Inferior parietal cortex (tissue), 1 donor: Measurements from ENCODE around the gene CTXND1.

ENCODE experiments used
- DNase-seq: peaks from one replicate; pipeline ENCODE4 v3.0.0-alpha.2; 2016; ENCODE audit errors: extremely low spot score

Gene CTXND1

DNA sequence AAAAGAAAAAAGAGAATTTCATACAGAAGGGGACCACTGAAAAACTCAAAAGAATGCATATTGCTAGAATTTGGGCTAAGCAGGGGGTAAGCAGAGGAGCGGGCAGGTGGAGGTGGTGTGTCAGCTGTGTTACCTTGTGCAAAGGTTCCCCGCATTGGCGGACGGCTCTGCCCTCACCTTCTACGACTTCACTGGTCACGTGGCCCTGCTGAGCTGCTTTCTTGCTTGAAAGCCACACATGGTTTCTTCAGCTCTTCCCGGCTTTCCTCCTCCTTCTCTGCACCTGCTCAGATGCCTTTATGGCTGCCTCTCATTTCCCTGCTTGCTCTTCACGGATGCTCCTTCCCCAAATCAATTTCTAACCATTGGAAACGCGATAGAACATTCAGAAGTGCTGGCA is 68.7 kb downstream of the CTXND1 start:
- DNase-seq: no peak

DNA sequence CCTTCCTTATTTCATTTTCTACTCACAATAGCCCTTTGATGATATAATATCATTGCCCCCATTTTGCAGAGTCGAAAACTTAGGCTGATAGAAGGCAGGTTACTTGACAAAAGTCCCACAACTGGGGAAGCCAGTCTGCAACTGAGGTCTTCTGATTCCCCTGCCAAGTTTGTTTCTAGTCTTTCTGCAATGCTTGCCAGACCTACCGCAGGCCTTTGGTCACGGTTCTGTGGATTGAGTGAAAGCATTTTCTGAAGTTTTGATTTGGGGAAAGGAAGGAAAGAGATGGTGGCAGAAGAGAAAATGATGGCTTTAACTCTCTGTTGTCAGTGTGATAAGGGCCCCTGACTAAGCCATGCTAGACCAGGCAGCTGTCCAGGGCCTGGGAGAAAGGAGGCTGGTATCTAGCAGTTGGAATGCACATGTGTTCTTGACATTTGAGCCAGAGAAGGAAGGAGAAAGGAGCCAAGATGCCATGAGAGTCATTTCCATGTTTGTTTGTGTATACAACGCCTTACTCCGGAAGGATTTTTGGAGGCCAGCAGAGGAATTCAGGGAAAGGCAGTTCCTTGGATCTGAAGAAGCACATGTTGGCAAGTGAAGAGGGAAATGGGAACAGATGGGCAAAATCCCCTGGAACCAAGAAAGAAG is 69.3 kb downstream of the CTXND1 start:
- no peak for DNase-seq

GRCh38 chr15:80180986-80181385 is 71.0 kb downstream of the CTXND1 start:
- no peak for DNase-seq

GRCh38 chr15:80180468-80180867 is 71.5 kb downstream of the CTXND1 start:
- DNase-seq: no peak

DNA sequence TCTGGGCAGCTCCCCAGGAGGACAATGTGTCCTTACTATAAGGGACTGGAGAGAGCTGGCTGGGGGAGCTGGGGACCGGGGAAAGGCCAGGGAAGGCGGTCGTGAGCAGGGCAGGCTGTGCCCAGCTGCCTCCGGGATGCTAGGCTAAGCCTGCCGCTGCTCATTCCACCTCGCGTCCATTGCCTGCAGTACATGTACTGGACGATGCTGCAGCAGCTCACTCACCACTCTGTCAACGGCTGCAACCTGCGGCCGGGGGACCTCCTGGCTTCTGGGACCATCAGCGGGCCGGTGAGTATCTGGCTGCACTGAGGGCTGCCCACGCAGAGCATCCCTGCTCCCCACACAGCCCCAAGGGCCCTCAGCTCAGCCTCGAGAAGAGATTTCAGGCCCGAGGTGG is 72.1 kb downstream of the CTXND1 start:
- no peak for DNase-seq

DNA sequence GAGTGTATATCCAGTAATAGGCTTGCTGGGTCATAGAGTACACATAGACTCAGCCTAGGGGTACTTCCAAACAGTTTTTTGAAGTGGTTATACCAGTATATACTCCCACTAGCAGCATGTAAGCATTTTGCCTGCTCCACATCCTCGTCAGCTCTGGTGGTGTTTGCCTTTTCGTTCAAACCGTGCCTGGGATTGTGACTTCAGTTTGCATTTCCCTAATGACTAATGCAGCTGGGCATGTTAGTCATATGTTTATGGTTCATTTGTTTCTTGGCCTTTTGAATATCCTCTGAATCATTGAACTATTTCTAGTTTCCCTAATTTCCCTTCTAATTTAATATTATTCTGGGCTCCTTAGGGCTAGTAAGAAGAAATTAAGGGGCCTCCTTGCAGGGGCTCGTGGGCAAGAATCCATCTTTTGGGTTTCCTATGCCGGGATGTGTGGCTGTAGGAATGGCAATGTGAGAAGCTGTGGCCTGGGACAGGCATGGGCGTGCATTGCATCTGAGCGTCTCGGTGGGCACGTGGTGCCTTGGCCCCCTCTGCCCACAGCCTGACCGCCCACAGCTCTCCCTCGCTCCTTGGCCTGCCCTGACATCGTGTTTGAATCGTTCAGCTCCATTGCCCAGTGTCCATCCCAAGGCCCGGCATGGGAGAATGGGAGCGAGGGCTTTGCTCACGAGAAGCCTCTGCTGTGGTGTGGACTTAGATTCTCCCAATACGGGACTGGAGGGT is 72.8 kb downstream of the CTXND1 start:
- DNase-seq: no peak

DNA sequence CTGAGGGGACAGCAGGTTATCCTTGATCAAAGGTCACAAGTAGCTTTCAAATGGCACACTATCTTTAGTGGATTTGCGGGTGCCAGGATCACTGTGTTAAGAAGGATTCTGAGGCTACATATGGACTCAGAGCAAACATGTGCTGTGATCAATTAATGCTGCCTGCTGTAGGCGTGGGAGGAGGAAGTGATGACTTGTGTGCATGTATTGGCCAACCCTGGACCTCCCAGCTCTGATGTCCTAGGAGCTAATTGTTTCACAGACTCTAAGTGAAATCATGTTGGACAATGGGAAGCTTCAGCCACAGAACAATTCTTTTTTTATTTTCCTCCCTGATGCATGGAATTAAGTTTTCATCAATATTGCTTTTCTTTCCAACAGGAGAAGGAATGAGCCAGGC is 74.9 kb downstream of the CTXND1 start:
- DNase-seq: no peak

GRCh38 chr15:80176443-80176842 is 75.6 kb downstream of the CTXND1 start:
- no peak for DNase-seq

GRCh38 chr15:80175436-80175835 is 76.6 kb downstream of the CTXND1 start:
- no peak for DNase-seq

GRCh38 chr15:80174017-80174746 is 77.8 kb downstream of the CTXND1 start:
- DNase-seq: no peak

- DNase-seq: peak; percentile 28
These were observed 78.8 kb downstream of the CTXND1 start for GRCh38 chr15:80173022-80173759.

DNA sequence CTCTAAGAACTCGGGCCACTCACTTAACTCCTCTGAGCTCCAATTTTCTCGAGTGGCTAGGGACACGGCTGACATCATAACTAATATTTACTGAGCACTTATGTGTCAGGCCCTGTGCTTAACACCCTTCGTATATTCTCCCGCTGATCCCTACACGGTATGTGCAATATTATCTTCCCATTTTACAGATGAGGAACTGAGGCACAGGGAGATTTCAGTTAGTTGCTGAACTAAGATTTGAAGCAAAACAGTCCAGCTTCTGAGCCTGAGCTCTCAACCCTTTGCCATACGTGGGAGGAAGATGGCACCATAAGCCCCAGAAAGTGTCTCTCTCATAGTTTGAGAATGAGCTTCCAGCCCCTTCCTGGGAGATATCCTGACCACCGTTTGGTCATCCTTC is 79.6 kb downstream of the CTXND1 start:
- no peak for DNase-seq

- DNase-seq: no peak
These were observed 80.2 kb downstream of the CTXND1 start for GRCh38 chr15:80171787-80172186.

- DNase-seq: no peak
These were observed 81.4 kb downstream of the CTXND1 start for GRCh38 chr15:80170596-80170995.

- no peak for DNase-seq
These were observed 82.2 kb downstream of the CTXND1 start for GRCh38 chr15:80169768-80170357.

- DNase-seq: no peak
These were observed 83.6 kb downstream of the CTXND1 start for GRCh38 chr15:80168421-80168820.

DNA sequence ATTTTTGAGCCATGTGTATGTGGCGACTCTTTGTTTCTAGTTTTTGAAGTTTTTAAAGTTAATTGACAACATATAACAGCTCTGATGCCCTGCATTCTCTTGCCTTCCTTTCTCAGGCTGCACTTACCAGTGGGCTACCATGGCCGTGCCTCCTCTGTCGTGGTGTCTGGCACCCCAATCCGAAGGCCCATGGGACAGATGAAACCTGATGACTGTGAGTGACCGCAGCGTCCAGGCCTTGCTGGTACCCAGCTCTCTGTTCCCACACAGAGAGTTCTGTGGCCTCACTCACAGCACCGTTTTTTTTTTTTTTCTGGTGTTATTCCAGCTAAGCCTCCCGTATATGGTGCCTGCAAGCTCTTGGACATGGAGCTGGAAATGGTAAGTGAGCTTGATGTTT is 84.1 kb downstream of the CTXND1 start:
- no peak for DNase-seq

- no peak for DNase-seq
These were observed 88.1 kb downstream of the CTXND1 start for GRCh38 chr15:80163897-80164296.

GRCh38 chr15:80163217-80163616 is 88.8 kb downstream of the CTXND1 start:
- no peak for DNase-seq

DNA sequence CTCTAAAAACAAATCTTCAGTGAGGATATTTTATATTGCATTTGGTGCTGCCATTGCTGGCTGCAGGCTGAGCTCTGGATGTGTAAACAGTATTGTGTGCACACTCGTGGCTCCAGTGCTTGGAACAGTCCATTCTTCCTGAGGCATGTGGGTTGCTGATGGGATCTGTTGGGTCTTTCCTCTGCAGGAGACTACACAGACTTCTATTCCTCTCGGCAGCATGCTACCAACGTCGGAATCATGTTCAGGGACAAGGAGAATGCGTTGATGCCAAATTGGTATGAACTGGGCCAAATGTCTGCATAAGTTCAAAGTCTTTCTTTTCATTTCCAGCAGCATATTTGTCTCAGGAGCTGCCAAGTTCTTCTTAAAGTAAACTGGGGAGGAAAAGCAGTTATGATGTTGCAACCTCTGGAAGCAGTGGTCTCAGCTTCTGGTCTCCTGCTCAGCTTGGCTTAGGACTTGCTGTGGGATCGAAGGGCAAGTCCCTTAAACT is 89.9 kb downstream of the CTXND1 start:
- DNase-seq: no peak

GRCh38 chr15:80161468-80162016 is 90.5 kb downstream of the CTXND1 start:
- DNase-seq: no peak
